NCI-H1417 (cell line): ENCODE results near the gene COX8A.

Source experiments
- DNase-seq, 3 experiments: peaks; one replicate each; lab custom pipeline; 2025; lab: John Stamatoyannopoulos, UW

COX8A gene

DNA sequence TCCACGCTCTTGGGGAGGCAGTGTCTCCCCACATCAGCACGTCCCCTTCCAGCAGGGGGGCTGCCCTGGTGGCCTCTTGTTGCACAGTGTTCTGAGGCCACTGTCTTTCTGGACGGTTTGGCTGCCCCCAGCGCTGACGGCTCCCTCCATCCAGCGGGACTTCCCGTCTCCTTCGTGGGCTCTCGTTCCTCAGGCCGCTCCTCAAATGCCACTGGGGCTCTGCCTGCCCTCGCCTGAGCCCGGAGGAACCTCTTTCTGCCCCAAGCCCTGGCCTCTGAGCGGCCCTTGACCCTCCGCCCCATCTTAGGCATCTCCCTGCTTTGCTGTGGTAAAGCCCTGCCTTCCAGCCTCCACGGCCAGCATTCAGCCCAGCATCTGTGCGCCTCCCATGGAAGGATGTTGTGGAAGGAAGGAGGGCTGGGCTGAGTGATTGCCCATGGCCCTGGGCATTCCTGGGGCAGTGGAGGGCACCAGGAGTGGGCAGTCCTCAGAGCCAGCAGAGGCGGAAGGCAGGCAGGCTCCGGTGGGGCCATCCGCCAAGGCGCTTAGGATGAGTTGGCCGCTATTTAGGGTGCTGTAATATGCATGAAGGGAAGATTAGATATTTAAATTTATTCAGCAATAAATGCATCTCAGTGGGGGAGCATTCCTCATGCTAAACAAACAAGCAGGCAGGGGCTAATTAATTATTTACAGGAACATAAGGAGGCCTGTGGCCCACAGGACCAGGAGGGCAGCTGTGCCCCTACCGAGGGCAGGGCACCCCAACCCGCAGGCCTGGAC lies 29.6 kb downstream of the COX8A start:
- DNase-seq: no peak

DNA sequence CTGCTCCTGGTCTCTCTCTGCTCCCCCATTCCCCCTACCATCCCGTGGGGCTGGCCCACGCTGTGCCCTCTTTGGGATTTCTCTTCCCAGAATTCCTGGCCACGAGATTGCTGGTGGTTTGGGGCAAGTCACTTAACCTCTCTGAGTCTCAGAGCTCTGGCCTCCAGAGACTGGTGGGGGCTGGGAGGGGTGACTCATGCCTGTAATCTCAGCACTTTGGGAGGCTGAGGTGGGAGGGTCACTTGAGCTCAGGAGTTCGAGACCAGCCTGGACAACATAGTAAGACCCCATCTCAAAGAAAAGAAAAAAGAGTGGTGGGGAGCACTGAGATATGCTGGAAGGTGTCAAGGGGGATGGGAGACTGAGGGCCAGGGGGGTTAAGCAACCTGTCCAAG lies 30.2 kb downstream of the COX8A start:
- DNase-seq: no peak

DNA sequence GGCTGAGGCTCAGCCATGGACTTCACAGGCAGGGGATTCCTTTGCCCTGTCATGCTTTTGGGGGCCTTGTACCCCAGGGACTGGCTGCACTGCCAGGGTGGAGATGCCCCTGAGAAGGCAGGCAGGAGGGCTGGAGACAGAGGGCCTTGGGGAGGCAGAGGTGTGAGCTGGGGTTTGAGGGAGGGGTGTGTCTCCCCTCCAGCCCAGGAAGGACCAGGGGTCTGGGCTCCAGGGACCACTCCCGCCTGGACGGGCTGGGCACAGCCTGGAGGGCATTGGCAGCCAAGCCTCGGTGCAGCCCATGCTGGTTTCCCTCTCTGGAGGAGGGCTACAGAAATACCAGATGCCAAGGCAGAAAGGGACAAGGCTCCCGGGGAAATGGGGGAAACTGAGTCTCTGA lies 31.3 kb downstream of the COX8A start:
- DNase-seq: no peak

DNA sequence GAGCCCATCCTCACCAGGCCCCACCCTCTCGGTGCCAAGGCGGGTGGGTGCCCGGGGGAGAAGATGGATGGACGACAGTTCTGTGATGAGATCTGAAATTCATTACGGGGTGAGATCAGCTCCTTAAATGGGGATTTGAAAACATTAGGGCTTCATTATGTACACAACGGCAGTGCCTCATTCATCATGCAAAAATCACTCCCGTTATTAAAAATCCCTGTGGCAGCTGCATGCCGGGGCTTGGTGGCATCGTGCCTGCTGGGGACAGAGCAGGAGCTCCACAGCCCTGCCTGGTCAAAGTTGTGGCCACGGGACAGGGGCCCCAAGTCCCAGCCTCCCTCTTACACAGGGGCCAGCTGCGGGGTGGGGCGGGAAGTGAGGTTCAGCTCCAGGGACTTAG lies 32.0 kb downstream of the COX8A start:
- DNase-seq: no peak

DNA sequence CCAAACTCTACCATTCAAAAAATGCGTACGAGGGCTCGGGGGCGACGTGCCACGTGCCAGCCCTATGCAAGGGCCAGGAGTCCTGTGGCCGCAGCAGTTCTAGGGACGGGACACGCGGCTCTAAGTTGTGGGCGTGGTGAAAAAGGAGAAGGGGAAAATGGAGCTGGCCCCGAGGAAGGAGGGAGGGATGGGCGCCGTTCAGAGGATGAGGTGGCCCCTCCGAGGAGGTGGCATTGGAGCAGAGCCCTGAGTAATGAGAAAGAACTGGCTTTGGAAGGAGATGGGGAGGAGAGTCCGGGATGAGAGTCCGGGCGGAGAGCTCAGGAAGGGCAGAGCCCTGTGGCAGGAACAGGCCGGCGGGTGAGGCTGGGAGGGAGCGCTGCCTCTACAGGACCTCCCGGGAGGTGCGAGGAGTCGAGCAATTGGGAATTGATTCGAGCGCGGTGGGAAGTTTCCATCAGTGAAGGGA lies 32.8 kb downstream of the COX8A start:
- no peak for DNase-seq

DNA sequence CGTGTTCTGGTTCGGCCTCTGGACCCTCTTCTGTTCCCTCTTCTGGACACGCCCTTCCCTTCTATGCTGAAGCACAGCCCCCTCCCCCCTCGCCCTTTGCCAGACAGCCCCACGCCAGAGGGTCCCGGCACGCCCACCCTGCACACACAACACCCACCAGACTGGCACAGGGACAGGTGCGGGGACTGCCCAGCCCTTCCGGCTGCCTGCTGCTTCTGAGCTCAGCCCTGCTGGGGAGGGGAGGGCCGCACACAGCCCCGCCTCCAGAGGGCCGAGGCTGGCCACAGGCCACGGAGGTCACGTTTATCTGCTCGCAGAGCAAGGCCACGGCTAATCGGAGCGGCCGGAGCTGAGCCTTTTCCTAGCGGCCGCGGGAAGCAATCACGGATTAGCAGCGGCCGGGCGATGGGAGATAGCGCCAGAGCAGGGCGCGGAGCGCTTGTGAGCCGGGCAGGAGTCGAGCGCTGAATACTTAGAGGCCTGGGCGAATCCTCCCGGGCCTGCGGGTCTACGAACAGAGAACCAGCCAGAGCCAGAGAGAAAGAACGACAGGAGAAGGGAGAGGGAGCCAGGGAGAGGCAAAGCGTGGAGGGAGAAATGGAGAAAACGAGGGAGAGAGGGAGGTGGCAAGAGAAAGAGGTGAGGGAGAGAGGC lies 33.3 kb downstream of the COX8A start:
- peak in 1 of 3 experiments; percentile 10 for DNase-seq

DNA sequence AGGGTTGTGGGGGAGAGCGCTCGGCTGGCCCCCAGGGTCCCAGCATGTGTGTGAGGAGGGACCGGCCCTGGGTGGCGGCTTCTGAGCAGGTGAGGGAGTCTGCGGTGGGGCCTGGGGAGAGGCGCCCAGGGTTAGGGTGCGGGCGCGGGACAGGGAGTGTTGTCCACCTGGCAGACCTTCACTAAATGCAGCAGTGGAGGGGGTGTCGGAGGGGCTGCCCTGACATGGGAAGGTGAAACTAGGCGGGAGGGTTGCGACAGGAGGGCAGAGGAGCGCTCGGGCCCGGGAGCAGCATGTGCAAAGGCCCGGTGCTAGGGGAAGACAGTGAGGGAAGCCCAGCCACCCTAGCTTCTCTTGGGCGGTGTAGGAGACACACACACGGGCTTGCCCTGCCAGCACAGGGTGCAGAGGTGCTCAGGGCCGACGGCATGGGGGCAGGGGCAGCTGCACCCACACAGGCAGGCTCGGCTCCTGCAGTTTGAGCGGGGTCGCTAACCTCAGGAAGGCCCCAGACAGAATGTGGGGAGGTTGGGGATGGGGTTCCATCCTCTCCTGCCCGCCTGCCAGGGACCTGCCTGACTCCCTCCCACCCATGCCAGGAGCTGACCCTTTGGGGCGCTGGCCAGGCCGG lies 34.0 kb downstream of the COX8A start:
- DNase-seq: no peak

DNA sequence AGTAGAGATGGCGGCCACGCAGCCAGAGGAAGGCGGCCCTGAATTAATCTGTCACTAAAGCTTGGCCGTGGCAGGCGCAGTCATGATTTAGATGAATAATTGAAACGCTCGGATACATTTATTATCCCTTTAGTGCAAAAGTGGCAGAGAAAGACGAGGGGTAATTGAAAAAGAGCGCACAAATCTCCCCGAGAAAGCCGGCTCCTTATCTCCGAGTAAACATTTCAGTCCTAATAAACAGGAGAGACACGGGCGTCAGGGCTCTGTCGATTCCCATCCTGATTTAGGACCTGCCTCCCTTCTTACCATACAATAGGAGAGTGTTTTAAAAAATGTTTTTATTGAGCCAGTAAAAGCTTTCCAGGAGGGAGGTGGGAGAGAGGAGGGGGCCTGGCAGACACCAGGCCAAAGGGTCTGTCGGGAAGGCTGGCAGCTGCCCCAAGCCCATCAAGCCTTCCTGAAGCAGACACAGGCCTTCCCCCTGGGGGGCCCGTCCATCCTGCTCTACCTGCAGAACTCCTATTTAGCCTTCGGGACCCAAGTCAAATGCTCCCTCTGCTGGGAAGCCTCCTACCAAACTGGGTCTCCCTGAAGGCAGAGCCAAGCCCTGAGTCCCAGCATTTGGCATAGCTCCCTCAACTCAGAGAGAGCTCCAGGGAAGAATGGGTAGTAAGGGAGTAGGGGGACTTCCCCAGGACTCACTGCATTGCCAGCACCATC lies 34.7 kb downstream of the COX8A start:
- DNase-seq: no peak

DNA sequence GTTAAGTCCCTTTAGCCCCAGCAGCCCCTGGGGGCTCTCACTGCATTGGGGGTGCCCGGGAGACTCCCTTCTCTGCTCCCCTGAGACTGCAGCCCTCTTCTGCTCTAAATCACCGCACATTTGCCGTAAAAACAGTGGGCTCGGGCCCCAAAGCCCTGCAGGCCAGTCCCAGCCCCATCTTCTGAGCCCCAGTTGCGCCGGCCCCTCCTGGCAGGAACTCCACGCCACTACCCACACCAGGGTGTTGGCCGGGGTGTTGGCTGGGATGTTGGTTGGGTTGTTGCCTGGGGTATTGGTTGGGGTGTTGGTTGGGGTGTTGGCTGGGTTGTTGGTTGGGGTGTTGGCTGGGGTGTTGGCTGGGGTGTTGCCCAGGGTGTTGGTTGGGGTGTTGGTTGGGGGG lies 35.3 kb downstream of the COX8A start:
- no peak for DNase-seq

DNA sequence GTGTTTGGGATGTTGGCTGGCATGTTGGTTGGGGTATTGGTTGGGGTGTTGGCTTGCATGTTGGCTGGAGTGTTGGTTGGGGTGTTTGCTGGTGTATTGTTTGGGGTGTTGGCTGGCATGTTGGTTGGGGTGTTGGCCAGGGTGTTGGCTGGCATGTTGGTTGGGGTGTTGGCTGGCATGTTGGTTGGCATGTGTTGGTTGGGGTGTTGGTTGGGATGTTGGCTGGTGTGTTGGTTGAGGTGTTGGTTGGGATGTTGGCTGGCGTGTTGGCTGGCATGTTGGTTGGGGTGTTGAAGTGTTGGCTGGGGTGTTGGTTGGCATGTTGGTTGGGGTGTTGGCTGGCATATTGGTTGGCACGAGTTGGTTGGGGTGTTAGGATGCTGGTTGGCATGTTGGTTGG lies 36.4 kb downstream of the COX8A start:
- DNase-seq: no peak

DNA sequence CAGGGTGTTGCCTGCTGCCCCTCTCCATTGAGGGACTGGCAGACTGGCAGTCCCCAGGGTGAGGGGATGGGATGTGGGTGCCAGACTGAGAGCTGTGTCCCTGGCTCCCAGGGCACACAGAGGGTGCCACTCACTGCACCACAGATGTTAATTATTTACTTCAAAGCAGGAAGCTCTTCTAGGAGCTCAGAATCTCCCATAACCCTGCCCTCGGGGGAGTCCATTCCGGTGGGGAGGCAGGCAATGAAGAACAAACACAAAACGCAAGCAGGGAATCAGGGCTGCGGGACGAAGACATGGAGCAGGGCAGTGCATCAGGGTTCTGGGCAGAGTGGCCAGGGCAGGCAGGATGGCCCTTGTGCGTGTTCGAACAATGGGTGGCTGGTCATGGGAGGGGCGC lies 37.0 kb downstream of the COX8A start:
- no peak for DNase-seq

DNA sequence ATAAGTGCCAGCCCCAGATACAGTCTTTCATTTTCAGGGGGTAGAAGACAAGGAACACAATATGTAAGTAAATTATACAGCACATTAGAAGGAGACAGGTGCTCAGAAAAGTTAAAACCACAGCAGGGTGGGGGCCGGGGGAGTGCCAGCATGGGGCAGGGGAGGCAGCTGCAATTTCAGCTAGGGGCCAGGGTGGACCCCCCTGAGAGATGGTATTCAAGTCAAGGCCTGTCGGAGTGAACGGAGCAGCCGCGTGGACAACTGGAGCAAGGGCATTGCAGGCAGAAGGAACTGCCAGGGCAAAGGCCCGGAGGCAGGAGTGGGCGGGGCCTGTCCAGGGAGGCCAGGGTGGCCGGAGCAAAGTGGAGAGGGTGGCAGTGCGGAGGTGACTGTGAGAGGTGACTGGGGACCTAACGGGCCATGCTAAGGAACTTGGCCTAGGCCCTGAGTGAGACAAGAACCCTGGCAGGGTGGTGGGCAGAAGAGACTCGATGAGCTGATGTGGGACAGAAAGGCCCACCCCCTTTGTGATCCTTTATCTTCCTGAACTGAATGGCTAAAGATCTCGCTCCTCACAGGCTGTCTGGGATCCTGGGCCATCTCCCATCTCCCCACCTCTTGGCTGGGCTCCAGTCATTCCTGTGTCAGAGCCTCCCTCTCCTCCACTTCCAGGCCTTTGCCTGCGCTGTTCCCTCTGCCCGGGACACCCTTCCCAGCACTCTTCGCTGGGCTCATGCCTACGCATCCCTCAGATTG lies 38.9 kb downstream of the COX8A start:
- DNase-seq: peak in 1 of 3 experiments; percentile 54

DNA sequence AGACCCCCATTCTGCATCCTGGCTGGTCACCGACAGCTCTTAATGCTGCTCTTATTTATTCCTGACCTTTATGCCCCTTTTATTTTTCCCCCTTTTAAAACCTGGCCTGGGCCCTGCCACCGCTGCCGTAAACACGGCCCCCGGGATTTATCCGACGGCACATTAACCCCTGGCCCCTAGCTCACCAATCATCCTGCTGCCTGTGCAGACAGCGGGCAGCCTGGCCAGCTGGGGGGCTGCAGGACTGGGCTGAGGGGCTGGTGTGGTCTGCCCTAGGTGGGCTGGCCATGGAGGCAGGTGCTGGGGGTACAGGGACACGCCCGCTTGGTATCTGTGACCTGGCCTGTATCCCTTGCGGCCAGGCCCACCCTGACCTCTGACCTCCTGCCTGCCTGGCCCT lies 39.9 kb downstream of the COX8A start:
- no peak for DNase-seq

DNA sequence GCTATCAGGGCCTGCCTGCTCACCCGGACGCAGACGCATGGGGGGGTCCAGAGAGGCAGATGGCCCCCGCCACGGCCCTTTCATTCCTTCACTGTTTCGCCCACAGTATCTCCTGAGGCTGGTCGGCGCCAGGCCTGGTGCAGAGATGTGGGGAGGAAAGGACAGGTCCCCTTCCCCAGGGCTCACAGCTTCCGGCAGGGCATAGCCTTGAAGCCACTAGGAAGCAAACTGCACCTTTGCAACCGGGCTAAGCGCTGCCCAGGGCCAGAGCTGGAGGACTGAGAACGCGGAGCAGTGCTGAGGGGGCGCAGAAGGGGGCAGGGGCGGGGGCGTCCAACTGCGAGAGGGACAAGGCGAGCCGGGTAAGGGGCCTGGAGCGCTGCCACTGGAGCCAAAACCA lies 41.1 kb downstream of the COX8A start:
- DNase-seq: no peak

DNA sequence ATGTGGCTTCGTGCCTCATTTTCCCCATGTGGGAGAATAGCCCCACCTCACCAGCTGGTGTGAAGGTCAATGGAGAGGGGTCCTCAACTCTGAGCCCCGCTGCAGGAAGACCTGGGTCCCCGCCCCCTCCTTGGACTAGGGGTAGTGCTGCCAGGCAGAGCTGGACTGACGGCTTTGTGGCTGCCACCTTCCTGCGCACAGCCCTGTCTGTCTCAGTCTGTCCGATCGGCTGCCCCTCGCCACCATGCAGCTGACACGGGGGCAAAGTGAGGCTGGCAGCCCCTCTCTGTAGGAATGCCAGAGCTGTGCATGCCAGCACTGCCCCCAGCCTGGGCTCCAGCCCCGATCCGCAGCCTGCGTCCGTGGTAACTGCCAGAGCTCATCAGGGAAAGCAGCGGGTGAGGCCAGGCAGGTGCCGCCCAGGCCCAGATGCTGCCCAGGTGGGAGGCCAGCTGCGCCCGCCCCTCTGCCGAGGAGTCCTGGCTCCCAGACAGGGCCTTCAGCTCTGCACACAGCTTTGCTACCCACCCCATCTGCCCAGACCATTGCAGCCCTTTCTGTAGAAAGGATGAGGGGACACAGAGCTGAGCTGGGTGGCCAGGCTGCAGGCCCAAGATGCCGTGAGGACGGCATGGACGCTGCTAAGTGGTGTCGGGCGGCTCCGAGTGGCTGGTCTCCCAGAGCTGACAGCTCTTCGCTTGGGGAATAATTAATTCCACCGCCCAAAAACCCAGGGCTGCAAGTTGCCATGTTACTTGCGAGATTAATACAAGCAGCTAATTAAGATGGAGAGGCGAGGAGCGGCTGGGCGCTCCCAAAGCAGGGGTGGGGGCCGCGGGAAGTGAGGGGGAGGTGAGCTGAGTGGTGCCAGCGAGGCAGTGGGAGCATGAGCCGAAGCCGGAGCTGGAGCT lies 41.8 kb downstream of the COX8A start:
- peak in 2 of 3 experiments; percentile 83 to 91 for DNase-seq

DNA sequence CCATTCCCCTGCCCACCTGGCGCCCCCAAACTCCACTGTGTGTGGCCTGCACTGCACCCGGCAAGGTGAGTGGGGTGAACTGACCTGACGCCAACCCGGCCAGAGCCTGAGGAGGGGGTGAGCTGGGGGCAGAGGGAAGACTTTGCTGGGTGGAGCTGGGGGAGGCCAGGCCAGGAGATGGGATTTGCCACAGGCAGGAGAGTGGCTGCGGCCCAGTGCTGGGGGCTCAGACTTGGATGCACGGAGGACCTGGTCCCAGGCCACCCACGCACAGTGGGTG lies 43.5 kb downstream of the COX8A start:
- no peak for DNase-seq

DNA sequence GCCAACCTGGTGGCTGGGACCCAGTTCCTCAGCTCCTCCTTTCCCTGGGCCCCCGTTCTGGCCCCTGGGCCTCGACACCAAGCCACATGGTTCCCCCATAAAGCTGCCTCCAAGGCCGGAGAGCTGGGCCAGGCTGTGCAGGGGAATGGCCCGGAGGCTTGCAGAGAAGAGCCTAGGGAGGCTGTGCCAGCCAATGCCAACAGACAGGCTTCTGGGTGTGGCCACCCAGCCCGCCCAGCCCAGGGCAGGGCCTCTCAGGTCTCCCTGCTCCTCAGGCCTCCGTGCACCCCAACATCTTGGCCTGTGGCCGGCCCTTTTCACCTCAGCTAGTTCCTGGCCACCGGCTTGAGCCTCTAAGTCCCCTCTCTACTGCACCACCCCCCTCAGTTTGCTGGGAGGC lies 43.9 kb downstream of the COX8A start:
- no peak for DNase-seq

DNA sequence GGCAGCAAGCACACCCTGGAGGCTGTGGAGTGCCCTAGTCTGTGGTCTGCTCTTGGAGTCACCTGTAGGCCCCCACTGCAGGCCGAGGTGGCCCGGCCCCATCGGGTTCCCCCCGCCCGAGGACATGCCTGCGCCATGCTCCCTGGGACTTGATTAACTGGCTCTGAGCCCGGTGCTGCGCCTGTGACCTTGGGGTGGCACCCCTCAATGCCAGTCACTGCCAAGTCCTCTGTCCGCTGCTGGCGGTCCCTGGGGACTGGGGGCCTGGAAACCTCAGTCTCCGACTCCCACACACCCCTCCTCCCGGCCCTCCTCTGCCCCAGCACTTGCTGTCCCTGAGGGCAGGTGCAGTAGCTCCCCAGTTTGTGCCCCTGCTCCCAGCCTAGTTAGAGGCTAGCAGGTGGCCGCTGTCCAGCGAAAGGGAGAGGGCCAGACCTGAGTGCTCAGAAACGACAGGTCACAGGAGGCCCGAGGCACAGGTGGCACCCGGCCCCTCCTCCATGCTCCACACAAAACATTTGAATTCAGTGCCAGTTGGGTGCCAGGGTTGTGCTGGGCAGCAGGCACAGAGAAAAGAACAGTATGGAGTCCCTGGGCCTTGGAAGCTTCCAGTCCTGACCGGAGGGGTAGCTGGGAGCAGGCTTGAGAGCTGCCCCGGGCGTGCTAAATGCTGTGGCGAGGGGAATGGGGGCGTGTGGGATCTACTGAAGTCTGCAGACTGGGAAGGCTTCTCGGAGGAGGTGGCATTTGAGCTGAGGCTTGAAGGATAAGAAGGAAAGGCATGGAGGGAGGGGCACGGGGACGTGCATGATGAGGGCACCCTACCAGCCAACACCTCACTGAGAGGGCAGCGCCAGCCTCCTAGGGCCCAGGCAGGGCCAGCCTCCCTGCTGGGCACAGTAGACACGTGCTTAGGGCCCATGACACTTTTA lies 45.0 kb downstream of the COX8A start:
- DNase-seq: peak in 1 of 3 experiments; percentile 46

DNA sequence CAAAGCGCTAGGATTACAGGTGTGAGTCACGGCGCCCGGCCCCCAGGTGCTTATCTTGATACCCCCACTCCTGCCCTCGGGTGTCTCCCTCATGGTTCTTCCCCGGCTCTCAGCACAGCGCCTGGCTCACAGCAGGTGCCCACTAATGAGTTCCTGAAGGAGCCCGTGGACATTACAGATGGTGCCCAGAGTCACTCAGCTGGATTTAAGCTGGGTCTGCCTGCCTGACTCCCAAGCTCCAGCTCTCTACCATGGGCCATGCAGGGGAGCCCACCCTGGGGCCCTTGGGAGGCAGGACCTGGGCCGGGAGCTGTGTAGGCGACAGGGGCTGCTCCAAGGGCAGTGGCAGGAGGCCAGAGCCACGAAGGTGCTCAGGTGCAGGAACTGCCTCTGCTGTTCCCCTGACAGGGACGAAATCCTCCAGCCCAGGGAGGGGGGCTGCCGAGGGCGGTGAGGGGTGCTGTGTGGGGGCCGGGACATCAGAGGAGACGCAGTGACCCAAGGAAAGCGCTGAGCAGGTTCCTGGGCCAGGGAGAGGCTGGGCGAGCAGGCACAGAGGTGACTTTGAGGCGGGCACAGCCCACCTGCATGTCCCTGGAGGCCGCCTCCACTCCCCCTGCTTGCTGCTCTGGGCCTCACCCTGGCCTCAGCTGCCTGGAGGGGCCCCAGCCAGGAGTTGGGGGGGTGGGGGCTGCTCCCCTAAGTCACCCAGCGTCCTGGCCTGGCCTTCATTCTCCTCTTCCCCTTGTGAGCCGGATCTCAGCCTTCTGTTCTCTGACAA lies 46.7 kb downstream of the COX8A start:
- DNase-seq: peak; percentile 30 to 88 (median 76)
